Epithelial cell of proximal tubule (primary cell): ENCODE results near the gene TMPRSS6. TPM values are rescaled to one million over a fixed set of nuclear protein-coding genes. Genes with fewer than 3 reads are reported as not detected.

ENCODE experiments used
- DNase-seq: peaks from one replicate; pipeline ENCODE4 v3.0.0-alpha.2; 2011; ENCODE audit warnings: low read depth
- H3K4me3 ChIP-seq: 2 replicates; pipeline ENCODE4 v1.5.1; 2011; ENCODE audit warnings: low read depth, mild to moderate bottlenecking, low read length
- total RNA-seq: library from RNA; depleted of rRNA; stranded (reverse); fragments of >200 nt; gene quantifications from 2 replicates; pipeline ENCODE4 v1.2.3, GENCODE V29; 2015
- TF ChIP-seq, protein P1 (sequence below): conservative IDR thresholded peaks from 2 replicates; pipeline ENCODE4 v1.5.1; 2012; ENCODE audit warnings: low read depth, mild to moderate bottlenecking, low read length

The TMPRSS6 gene
- total RNA-seq, 1 donor from 2014 or later: not detected

DNA sequence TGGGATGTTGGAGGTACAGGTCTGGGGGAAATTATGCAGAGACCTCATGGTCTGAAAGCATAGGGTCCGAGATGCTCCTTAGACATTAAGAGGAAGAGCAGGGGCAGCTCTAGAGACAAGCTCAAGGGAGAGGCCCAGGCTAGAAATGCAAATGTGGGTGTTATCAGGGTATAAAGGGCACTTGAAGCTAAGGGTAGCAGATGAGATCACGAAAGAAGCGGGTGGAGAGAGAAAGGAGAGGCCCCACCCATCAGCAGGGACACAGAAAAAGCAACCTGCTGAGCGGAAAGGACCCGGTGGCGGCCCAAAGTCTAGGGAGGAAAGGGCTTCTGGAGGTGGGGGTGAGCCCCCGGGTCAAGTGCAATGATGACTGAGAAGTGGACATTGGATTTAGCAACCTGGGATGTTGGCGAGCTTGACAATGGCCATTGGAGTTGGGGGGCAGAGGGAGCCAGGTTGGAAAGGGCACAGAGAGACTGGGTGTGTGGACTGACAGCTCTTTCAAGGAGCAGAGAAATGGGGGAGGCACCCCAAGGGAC is 8.9 kb downstream of the TMPRSS6 start:
- no peak overlapping the region for H3K4me3 ChIP-seq
- TF ChIP-seq, protein P1, sequence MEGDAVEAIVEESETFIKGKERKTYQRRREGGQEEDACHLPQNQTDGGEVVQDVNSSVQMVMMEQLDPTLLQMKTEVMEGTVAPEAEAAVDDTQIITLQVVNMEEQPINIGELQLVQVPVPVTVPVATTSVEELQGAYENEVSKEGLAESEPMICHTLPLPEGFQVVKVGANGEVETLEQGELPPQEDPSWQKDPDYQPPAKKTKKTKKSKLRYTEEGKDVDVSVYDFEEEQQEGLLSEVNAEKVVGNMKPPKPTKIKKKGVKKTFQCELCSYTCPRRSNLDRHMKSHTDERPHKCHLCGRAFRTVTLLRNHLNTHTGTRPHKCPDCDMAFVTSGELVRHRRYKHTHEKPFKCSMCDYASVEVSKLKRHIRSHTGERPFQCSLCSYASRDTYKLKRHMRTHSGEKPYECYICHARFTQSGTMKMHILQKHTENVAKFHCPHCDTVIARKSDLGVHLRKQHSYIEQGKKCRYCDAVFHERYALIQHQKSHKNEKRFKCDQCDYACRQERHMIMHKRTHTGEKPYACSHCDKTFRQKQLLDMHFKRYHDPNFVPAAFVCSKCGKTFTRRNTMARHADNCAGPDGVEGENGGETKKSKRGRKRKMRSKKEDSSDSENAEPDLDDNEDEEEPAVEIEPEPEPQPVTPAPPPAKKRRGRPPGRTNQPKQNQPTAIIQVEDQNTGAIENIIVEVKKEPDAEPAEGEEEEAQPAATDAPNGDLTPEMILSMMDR: no peak
- DNase-seq: no peak

DNA sequence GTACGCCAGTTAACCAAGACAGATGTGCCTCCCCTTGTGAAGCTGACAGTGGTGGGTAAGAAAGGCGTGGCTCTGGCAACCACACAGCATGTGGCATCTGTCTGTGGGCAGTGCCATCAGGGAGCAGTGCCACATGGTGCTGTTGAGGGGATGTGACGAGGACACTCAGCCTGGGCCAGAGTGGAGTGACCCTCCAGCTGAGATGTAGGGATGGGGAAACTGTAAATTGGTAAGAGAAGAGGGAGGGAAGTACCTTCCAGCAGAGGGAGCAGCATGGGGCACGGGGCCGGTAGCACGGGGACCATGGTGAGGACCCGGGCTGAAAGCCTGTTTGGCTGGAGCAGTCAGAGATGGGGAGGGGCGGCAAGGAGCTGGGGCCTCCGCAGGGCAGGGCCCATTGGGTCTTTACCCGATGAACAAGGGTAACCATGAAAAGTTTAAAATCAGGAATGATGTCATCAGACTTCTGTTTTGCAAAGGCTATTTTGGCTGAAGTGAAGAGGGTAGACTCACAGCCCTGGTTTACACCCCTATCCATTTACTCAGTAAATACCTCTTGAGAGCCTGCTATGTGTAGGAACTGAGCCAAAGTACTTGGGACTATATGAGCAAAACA is 10.4 kb downstream of the TMPRSS6 start:
- no peak overlapping the region for H3K4me3 ChIP-seq
- no peak for DNase-seq
- TF ChIP-seq, protein P1: no peak

DNA sequence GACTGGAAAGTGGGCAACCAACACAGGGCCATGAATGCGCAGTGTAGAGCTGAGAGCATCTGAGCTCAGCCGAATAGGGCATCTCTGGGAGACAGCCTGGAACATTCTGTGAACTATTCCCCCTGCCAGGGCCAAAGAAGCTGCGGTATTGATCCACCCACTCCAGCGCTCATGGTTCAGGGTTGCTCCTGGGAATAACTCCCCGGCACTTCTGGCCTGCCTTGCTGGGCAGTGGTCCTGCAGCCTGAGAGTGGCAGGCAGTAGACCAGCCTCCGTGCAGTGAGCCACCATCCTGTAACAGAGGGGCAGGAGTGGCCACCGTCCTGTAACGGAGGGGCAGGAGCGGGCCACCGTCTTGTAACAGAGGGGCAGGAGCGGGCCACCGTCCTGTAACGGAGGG is 12.2 kb downstream of the TMPRSS6 start:
- TF ChIP-seq, protein P1: no peak
- no peak for DNase-seq
- no peak overlapping the region for H3K4me3 ChIP-seq

DNA sequence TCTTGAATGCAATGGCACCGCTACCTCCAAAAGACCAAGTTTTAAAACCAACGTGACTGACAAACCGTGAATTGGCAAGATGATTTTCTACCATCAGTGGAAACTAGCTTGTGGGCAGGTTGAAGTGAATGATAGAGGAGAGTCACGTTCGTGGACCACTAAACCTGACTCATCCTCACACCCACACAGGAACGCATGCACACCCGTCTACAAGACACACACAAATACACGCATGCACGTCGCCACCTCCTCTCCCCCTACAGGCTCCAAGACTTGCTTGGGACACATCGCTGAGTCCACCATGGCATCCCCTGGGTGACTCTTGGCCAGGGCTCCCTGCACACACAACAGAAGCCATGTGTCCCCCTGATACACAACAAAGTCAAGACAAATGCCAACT is 14.4 kb downstream of the TMPRSS6 start:
- no peak for DNase-seq
- no peak overlapping the region for H3K4me3 ChIP-seq
- TF ChIP-seq, protein P1: no peak

DNA sequence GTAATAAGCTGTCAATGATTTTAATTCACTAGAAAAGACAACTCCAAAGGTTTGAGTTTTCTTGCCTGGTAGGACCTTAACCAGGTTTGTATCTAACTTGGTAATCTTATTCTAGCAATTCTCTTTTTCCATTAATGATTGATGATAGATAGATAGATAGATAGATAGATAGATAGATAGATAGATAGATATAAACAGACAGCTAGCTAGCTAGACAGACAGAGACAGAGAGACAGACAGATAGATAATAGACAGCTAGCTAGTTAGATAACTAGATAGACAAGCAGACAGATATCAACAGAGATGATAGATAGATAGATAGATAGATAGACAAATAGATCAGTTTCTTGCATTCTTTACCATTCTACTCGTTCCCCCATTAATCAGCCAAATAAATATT is 15.3 kb downstream of the TMPRSS6 start:
- DNase-seq: no peak
- no peak overlapping the region for H3K4me3 ChIP-seq
- TF ChIP-seq, protein P1: no peak

DNA sequence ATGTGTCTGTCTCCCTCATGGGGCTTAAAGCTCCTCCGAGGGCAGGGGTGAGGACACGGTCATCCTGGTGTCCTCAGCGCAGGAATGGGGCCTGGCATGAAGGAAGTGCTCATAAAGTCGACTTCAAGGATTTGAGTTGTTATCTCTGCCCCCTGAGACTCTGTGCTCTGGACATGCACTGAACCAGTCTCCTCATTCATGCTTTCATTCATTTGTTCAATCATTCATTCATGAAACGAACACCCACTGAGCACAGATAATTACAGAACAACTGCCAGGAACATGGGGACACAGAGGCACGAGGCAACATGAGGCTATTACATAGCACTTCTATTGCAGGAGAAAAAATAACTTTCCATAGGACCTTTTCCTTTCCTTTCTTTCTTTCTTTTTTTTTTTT is 16.5 kb downstream of the TMPRSS6 start:
- DNase-seq: no peak
- H3K4me3 ChIP-seq: no peak overlapping the region
- TF ChIP-seq, protein P1: no peak

DNA sequence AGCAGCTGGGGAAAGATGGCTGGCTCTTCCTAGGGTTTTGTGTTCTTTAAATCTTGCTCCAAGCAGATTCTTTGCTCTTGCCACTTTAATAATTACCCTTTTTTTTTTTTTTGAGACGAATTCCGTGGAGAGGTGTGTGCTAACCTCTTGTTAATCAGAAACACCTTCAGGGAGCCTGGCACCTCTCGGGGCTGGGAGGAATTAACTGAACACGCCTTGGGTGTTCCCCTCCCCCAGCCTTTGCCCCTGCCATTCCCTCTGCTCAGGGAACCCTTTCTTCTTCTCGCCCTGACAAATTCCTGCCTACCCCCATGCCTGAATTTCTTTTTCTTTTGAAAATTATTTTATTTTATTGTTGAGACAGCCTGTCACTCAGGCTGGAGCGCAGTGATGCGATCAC is 17.5 kb downstream of the TMPRSS6 start:
- no peak overlapping the region for H3K4me3 ChIP-seq
- TF ChIP-seq, protein P1: no peak
- DNase-seq: no peak
